Right lobe of liver (tissue), 4 donors: Measurements from ENCODE around the gene ALDH16A1.

Experiments
- POLR2A ChIP-seq: fragments of 450-650 bp; IDR thresholded peaks from one replicate; pipeline ENCODE4 v1.6.1; 2017; ENCODE audit warnings: antibody characterized with exemption, mild to moderate bottlenecking
- TF ChIP-seq, protein P1 (sequence below), 4 donors: fragments of 200-600 bp in 3 of 4; fragments of 450-650 bp in 1 of 4; IDR thresholded peaks; one replicate each; pipeline versions ENCODE4 v1.5.1 to v1.8.0; 2016 to 2022; ENCODE audit warnings: antibody characterized with exemption in 4 of 4, mild to moderate bottlenecking in 2 of 4
- donor health status: DM: no; HTN: no; CAD: no.
- donor health status: DM: no; HTN: no; CAD: no.
- donor health status: DM: no; HTN: yes; CAD: no.

DNA sequence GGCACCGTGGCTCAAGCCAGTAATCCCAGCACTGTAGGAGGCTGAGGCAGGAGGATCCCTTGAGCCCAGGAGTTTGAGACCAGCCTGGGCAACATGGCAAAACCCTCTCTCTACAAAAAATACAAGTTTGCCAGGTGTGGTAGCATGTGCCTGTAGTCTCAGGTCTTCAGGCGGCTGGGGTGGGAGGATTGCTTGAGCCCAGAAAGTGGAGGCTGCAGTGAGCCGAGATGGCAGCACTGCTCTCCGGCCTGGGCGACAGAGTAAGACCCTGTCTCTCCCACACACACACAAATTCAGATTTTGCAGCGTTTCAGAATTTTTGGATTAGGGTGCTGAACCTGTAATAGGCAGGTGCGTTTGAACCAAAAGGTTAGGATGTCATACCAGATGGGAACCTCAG lies 45.5 kb downstream of the ALDH16A1 start:
- TF ChIP-seq, protein P1, sequence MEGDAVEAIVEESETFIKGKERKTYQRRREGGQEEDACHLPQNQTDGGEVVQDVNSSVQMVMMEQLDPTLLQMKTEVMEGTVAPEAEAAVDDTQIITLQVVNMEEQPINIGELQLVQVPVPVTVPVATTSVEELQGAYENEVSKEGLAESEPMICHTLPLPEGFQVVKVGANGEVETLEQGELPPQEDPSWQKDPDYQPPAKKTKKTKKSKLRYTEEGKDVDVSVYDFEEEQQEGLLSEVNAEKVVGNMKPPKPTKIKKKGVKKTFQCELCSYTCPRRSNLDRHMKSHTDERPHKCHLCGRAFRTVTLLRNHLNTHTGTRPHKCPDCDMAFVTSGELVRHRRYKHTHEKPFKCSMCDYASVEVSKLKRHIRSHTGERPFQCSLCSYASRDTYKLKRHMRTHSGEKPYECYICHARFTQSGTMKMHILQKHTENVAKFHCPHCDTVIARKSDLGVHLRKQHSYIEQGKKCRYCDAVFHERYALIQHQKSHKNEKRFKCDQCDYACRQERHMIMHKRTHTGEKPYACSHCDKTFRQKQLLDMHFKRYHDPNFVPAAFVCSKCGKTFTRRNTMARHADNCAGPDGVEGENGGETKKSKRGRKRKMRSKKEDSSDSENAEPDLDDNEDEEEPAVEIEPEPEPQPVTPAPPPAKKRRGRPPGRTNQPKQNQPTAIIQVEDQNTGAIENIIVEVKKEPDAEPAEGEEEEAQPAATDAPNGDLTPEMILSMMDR (IDR thresholded peaks at IDR 0.05): no peak
- TF ChIP-seq POLR2A: no peak
